AG09319 (cell line): ENCODE measurements around the gene SIRPA.

Source experiments
- DNase-seq: peaks from one replicate; pipeline ENCODE4 v3.0.0-alpha.2; 2010; ENCODE audit warnings: low read depth; ENCODE audit errors: extremely low read depth
- CTCF ChIP-seq: IDR thresholded peaks from 2 replicates; pipeline ENCODE4 v1.5.1; 2011; ENCODE audit warnings: low read depth, mild to moderate bottlenecking, inconsistent platforms, low read length, moderate library complexity

Gene SIRPA

GRCh38 chr20:1894471-1894950 lies 696 bp upstream of the SIRPA start:
- peak; percentile 20 for DNase-seq
- no peak for TF ChIP-seq CTCF

GRCh38 chr20:1895674-1896483 lies 672 bp downstream of the SIRPA start:
- DNase-seq: no peak
- no peak for TF ChIP-seq CTCF

DNA sequence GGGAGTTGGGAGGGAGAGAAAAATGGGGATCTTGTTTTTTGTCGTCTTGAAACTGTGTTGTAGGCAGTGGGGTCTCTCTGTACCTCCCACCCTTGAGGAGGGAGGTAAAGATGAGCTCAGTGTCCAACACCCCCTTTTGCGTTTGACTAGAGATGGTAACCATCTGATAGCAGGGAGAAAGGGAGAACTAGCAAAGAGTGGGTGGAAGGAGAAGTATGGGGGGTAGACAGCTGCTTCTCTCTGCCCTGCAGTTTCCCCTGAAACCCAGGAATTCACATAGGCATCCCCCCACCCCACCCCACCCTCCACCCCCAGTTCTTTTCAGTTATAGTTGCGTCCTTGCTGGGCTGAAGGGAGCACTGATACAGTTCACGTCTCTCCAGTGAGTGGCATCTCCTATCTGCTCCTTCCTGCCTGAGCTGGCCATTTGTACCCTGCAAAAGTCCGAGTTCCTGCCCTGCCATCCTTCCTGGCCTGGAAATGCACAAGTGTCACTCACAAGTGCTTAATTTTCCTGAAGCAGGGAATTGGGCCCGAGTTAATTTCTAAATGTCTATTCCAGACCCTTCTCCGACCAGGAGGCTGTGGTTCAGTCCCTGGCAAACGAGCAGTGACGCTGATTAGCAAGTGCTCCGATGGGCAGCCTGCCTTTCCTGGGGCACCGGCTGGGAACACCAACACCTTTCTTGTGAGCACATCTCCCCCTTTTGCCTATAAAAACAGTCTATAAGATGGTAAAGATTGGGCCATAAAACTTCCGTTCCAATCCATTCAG lies 1.5 kb downstream of the SIRPA start:
- no peak for TF ChIP-seq CTCF
- no peak for DNase-seq

GRCh38 chr20:1897541-1897940 lies 2.3 kb downstream of the SIRPA start:
- no peak for TF ChIP-seq CTCF
- DNase-seq: no peak

GRCh38 chr20:1897965-1898464 lies 2.8 kb downstream of the SIRPA start:
- no peak for DNase-seq
- no peak for TF ChIP-seq CTCF

DNA sequence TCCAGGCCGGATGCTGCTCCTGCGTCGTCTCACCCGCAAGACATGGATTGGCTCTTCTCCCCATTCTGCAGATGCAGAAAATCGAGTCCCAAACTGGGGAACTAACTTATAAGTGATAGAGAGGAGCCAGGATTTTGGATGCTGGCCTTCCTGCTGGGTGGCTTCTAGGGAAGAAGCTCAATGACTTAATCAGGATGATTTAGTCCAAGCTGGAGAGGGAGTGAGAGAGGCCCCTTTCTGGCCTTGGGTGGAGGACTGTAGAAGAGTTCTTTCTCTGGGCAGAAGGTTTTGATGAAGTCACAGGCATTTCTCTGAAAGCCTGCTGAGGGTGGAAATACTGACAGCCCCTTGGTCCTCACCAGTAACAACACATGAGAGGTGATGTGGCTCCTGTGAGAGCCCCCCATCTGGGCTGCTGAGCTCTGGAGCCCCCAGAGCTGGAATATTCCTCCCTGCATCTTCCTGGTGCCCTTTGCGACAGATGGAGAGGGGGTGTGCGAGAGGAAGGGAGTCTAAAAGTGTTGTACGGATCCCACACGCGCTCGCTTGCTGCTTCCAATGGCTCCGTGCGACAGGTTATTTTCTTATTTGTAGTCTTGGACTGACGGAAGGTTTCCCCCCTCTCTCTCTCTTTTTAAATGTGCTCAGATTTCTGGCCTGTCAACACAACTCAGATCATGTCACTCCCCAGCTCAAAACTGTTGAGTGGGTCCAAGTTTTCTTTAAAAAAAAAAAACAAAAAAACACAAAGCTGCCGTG lies 3.5 kb downstream of the SIRPA start:
- TF ChIP-seq CTCF: no peak
- DNase-seq: no peak
